HG03575 (cell line): ENCODE data around the gene USP38.
"Not testable (repeated sequence)": the region's sequence is repeated elsewhere in the genome, so short reads cannot be mapped to it uniquely, and the experiment has no call there.

ENCODE experiments used
- ATAC-seq: cut with Tn5 transposase; IDR thresholded peaks from one replicate; pipeline ENCODE4 v1.9.1; 2021; ENCODE audit not compliant: unreplicated experiment, insufficient number of reproducible peaks, low FRiP score; ENCODE audit errors: extremely low read depth

The USP38 gene

GRCh38 chr4:143203577-143203976, 18.9 kb downstream of the USP38 start:
- ATAC-seq, result no peak

GRCh38 chr4:143207555-143207954, 22.8 kb downstream of the USP38 start:
- no peak for ATAC-seq

DNA sequence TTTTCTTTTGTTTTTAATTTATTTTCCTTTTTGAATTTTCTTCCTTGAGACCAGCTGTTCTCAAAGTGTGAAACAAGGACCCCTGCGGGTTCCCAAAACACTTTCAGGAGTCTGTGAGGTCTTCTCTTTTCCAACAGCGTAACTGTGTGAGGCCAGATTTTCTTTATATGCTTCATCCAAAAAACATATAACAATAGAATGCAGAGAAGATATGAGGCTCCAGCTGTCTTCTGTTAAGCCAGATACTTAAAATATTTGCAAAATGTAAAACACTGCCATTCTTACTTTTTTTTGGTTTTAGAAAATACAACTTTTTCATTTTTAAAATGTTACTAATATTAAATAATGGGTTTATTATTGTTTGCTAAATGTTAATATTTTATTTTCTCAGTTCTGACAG, 27.8 kb downstream of the USP38 start:
- no peak for ATAC-seq

- no peak for ATAC-seq
Measured at GRCh38 chr4:143215873-143216272, 31.2 kb downstream of the USP38 start.

- ATAC-seq, result no peak
Measured at GRCh38 chr4:143224255-143224654, 39.5 kb downstream of the USP38 start.

DNA sequence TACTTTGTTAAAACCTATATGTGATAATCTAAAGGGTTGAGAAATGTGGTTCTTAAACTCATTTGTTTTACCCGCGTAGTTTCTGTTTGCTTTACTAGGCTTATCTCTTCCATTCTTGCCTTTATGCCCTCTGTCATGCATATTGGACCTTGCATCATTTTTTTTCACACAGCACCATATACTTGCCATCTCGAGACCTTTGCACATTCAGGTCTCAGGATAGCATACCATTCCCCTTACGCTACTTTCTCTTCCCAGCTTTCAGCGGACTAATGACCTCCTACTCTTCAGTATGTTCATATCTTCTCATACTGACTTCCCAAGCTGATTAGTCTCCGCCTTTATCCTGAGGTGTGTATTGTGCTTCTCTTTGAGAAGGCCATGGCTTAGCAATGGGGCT, 40.5 kb downstream of the USP38 start:
- no peak for ATAC-seq

- no peak for ATAC-seq
Measured at GRCh38 chr4:143230683-143231082, 46.0 kb downstream of the USP38 start.

GRCh38 chr4:143232277-143232676, 47.6 kb downstream of the USP38 start:
- no peak for ATAC-seq

GRCh38 chr4:143234153-143234552, 49.4 kb downstream of the USP38 start:
- ATAC-seq, result no peak

DNA sequence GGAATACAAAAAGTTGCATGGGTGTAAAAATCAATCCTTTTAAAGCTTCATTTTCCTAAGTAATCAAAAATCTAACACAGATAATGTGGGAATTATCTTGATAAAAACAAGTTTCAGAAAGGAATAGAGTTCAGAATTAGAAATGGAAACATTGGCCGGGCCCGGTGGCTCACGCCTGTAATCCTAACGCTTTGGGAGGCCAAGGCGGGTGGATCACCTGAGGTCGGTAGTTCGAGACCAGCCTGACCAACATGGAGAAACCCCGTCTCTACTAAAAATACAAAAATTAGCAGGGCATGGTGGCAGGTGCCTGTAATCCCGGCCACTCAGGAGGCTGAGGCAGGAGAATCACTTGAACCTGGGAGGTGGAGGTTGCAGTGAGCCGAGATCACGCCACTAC, 52.5 kb downstream of the USP38 start:
- ATAC-seq, result not testable (repeated sequence)

GRCh38 chr4:143240939-143241679, 56.4 kb downstream of the USP38 start:
- ATAC-seq, result no peak

DNA sequence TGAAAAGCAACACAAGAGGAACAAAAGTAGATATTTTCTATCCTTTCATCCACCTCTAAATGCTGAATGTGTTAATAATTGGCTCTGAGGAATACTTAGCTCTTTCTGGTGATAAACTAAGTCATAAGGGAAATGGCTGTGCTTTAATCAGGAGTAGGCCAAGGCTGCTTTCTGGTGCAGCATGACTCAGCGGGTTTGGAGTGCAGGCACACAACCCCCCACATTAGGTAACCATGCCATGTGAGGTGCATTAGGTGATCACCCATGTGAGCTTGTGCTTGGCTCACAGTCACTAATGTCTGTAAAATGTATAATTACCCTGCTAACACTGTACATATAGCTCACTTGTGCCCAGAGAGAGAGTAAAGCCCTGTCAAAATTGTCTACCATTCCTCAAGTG, 57.2 kb downstream of the USP38 start:
- no peak for ATAC-seq

GRCh38 chr4:143243041-143243440, 58.3 kb downstream of the USP38 start:
- no peak for ATAC-seq

DNA sequence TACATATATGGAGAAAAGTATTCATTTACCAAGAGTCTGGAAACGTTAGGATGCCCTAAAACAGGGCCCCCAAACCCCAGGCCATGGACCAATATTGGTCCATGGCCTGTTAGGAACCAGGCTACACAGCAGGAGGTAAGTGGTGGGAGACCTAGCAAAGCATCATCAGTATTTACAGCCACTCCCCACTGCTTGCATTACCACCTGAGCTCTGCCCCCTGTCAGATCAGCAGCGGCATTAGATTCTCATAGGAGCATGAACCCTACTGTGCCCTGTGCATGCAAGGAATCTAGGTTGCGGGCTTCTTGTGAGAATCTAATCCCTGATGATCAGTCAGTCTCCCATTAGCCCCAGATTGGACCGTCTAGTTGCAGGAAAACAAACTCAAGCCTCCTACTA, 62.3 kb downstream of the USP38 start:
- no peak for ATAC-seq

DNA sequence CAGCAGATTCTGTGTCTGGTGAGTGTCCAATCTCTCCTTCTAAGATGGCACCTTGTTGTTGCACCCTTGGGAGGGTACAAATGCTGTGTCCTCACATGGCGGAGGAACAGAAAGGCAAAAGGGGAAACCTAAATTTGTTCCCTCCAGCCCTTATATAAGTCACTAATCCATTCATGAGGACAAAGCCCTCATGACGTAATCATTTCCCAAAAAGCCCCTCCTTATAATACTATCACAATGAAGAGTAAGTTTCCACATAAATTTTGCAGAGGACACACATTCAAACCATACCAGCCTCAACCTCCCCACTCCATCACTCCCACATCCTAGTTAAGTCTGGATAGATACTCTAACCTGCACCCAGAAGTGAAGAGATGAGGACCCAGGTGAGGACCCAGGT, 63.1 kb downstream of the USP38 start:
- no peak for ATAC-seq

DNA sequence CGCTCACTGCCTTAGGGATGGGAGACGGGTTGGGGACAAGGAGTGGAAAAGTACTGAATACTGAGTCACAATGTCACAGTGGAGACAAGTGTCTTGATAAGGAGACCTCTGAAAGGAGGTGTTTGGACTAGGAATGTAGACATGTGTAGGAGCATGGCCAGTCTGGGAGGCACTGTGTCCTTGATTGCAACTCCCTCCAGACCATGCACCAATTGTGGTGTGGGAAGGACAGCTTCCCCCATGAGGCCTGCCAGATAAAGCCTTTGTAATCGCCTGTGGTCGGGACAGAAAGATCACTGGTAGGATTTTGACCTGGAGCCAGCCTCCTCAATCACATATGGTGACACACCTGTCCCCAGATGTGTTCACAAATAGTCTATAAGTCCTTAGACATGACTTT, 64.1 kb downstream of the USP38 start:
- ATAC-seq, result no peak

GRCh38 chr4:143250617-143251016, 65.9 kb downstream of the USP38 start:
- ATAC-seq, result no peak

DNA sequence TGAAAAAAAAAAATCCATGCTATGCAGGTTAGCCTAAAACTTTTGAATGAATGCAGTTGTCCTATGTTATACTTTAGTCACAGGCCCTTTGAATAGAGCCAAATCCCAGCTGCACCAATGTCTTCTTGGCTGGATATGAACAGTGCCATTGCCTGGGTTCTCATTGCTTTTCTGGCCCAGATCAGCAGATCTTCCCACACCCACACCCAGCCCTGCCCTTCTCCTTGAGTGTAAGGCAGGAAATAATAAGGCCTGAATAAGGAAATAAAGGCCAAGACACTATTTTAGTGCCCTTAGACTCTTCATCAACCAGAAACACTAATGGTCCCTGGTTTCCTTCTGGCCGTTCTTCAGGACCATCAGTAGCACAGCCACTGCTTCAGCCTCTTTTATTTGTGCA, 66.6 kb downstream of the USP38 start:
- ATAC-seq, result no peak

GRCh38 chr4:143251779-143252178, 67.1 kb downstream of the USP38 start:
- no peak for ATAC-seq

GRCh38 chr4:143252478-143252877, 67.8 kb downstream of the USP38 start:
- ATAC-seq, result no peak

DNA sequence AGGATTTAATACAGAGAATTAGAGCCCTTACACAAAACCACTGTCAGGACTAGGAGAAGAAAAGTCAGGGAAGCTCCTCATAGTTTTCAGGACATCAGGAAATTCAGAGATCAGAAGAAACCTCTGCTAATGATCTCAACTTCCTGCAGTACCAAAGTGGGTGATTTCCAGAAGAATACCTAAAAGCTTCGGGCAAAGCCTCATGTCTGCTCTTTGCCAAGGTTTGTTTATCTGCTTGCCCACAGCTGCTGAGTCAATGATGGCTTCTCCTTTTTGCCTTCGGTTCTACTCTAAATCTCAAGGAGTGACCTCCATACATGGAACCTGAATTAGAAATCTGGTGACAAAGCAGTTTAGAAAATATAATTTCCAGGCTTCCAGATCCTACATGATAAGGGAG, 68.4 kb downstream of the USP38 start:
- ATAC-seq, result no peak
